IMR-90 (cell line): ENCODE results near the gene ABCA2. TPM values are rescaled to one million over a fixed set of nuclear protein-coding genes. Genes with fewer than 3 reads are reported as not detected.

Experiments
- ATAC-seq: fragments of 200-7000 bp; cut with Tn5 transposase; 2 replicates; pipeline ENCODE4 v1.9.1; 2020; ENCODE audit warnings: low read depth, mild to moderate bottlenecking, moderate library complexity
- BruUV-seq: library from RNA; stranded (reverse); fragments of 400-500 nt; replicated peaks from 2 replicates; lab custom pipeline; 2021; lab: Mats Ljungman, UMichigan
- CTCF ChIA-PET: fragments of 300-600 bp; formaldehyde crosslinking; extraction: SDS; loops from one replicate; lab custom pipeline; 2021; ENCODE audit warnings: antibody characterized with exemption; lab: Yijun Ruan, JAX
- POLR2A ChIA-PET: fragments of 300-600 bp; sonication (Branson Sonifier 250); formaldehyde crosslinking; loops from one replicate; lab custom pipeline; 2022; ENCODE audit warnings: antibody characterized with exemption; ENCODE audit not compliant: unreplicated experiment; lab: Charles Lee
- DNase-seq: peaks from one replicate; pipeline ENCODE4 v3.0.0; 2013
- H2AFZ ChIP-seq: replicated peaks from 2 replicates; pipeline ENCODE3; 2013; ENCODE audit warnings: low read length, mild to moderate bottlenecking; ENCODE audit not compliant: poor library complexity
- H2AK5ac ChIP-seq: 2 replicates; pipeline ENCODE4 v1.6.1; 2013; ENCODE audit warnings: low read depth, low read length, inconsistent platforms
- H2AK9ac ChIP-seq: replicated peaks from 2 replicates; pipeline ENCODE3; 2013; ENCODE audit warnings: mild to moderate bottlenecking, low read depth, low read length, moderate library complexity; ENCODE audit not compliant: poor library complexity
- H2BK120ac ChIP-seq: 2 replicates; pipeline ENCODE4 v1.6.1; 2013; ENCODE audit warnings: low read depth, low read length, inconsistent platforms
- H2BK15ac ChIP-seq: 3 replicates; pipeline ENCODE4 v1.6.1; 2013; ENCODE audit warnings: low read depth, low read length, inconsistent platforms
- H2BK20ac ChIP-seq: 2 replicates; pipeline ENCODE4 v1.6.1; 2013; ENCODE audit warnings: low read depth, mild to moderate bottlenecking, inconsistent platforms, low read length, moderate library complexity
- H2BK5ac ChIP-seq: 2 replicates; pipeline ENCODE4 v1.6.1; 2013; ENCODE audit warnings: mild to moderate bottlenecking, low read depth, low read length, inconsistent platforms; ENCODE audit not compliant: poor library complexity, severe bottlenecking
- H3K14ac ChIP-seq: replicated peaks from 2 replicates; pipeline ENCODE4 v1.6.1; 2013; ENCODE audit warnings: low read depth, low read length, inconsistent platforms
- H3K18ac ChIP-seq: 2 replicates; pipeline ENCODE4 v1.6.1; 2013; ENCODE audit warnings: low read depth, low read length, control low read depth
- H3K23ac ChIP-seq: 2 replicates; pipeline ENCODE4 v1.6.1; 2013; ENCODE audit warnings: low read depth, low read length, inconsistent platforms
- H3K27ac ChIP-seq: 2 replicates; pipeline ENCODE4 v1.5.1; 2013; ENCODE audit warnings: mild to moderate bottlenecking, control low read depth, low read length; ENCODE audit not compliant: insufficient read depth
- H3K27me3 ChIP-seq: 2 replicates; pipeline ENCODE4 v1.6.1; 2013; ENCODE audit warnings: low read length; ENCODE audit not compliant: control insufficient read depth, insufficient read depth
- H3K36me3 ChIP-seq: 2 replicates; pipeline ENCODE4 v1.6.1; 2013; ENCODE audit warnings: low read length, mixed read lengths; ENCODE audit not compliant: control insufficient read depth, insufficient read depth
- H3K4ac ChIP-seq: 2 replicates; pipeline ENCODE4 v1.6.1; 2013; ENCODE audit warnings: low read depth, low read length, inconsistent platforms
- H3K4me1 ChIP-seq: 2 replicates; pipeline ENCODE4 v1.6.1; 2013; ENCODE audit warnings: low read length, mixed read lengths; ENCODE audit not compliant: control insufficient read depth, insufficient read depth
- H3K4me2 ChIP-seq: 2 replicates; pipeline ENCODE4 v1.6.1; 2013; ENCODE audit warnings: low read depth, mild to moderate bottlenecking, control low read depth, low read length, moderate library complexity
- H3K4me3 ChIP-seq: 2 replicates; pipeline ENCODE4 v1.5.1; 2013; ENCODE audit warnings: low read depth, mild to moderate bottlenecking, control low read depth, low read length, moderate library complexity; ENCODE audit not compliant: insufficient read depth
- H3K56ac ChIP-seq: 2 replicates; pipeline ENCODE4 v1.6.1; 2013; ENCODE audit warnings: low read length, inconsistent platforms; ENCODE audit not compliant: insufficient read depth; ENCODE audit errors: extremely low read depth
- H3K79me1 ChIP-seq, 2 experiments: 2 replicates each; pipeline ENCODE4 v1.6.1; 2013; ENCODE audit warnings: low read length in 2 of 2, inconsistent platforms in 1 of 2, low read depth in 1 of 2
- H3K9ac ChIP-seq: 2 replicates; pipeline ENCODE4 v1.6.1; 2013; ENCODE audit warnings: low read depth, low read length, control low read depth
- H3K9me1 ChIP-seq: 2 replicates; pipeline ENCODE4 v1.6.1; 2013; ENCODE audit warnings: low read length, inconsistent platforms; ENCODE audit not compliant: insufficient read depth
- H3K9me3 ChIP-seq: 2 replicates; pipeline ENCODE4 v1.6.1; 2013; ENCODE audit warnings: low read length; ENCODE audit not compliant: control insufficient read depth, insufficient read depth
- H4K20me1 ChIP-seq: 2 replicates; pipeline ENCODE4 v1.6.1; 2013; ENCODE audit warnings: low read length, inconsistent platforms; ENCODE audit not compliant: insufficient read depth
- H4K5ac ChIP-seq: 2 replicates; pipeline ENCODE4 v1.6.1; 2013; ENCODE audit warnings: mild to moderate bottlenecking, low read depth, low read length, control low read depth
- H4K8ac ChIP-seq, 2 experiments: 2 replicates each; pipeline ENCODE4 v1.6.1; 2013; ENCODE audit warnings: low read depth in 2 of 2, low read length in 2 of 2, control low read depth in 1 of 2, inconsistent platforms in 1 of 2
- H4K91ac ChIP-seq: 2 replicates; pipeline ENCODE4 v1.6.1; 2013; ENCODE audit warnings: low read depth, low read length, inconsistent platforms; ENCODE audit not compliant: insufficient read depth
- BHLHE40 ChIP-seq: fragments of 150-350 bp; IDR thresholded peaks from 2 replicates; pipeline ENCODE4 v1.6.1; 2016; ENCODE audit warnings: mild to moderate bottlenecking, low read depth, low read length
- CEBPB ChIP-seq: IDR thresholded peaks from 2 replicates; pipeline ENCODE4 v1.6.1; 2012; ENCODE audit warnings: low read depth, low read length, improper control_type of control experiment
- CHD1 ChIP-seq: IDR thresholded peaks from 2 replicates; pipeline ENCODE4 v1.6.1; 2012; ENCODE audit warnings: low read depth, low read length, improper control_type of control experiment
- CTCF ChIP-seq: conservative IDR thresholded peaks from 2 replicates; pipeline ENCODE4 v1.5.1; 2012; ENCODE audit warnings: mild to moderate bottlenecking, low read depth, low read length, improper control_type of control experiment
- ELK1 ChIP-seq: fragments of 150-350 bp; IDR thresholded peaks from 2 replicates; pipeline ENCODE4 v1.6.1; 2016; ENCODE audit warnings: low read depth, mild to moderate bottlenecking, low read length, moderate library complexity, borderline replicate concordance
- FOS ChIP-seq: fragments of 150-350 bp; IDR thresholded peaks from 2 replicates; pipeline ENCODE4 v1.6.1; 2016; ENCODE audit warnings: low read depth, low read length
- MAZ ChIP-seq: IDR thresholded peaks from 2 replicates; pipeline ENCODE4 v1.6.1; 2012; ENCODE audit warnings: low read depth, mild to moderate bottlenecking, low read length, improper control_type of control experiment, moderate library complexity, borderline replicate concordance
- MXI1 ChIP-seq: IDR thresholded peaks from 2 replicates; pipeline ENCODE4 v1.6.1; 2012; ENCODE audit warnings: low read depth, mild to moderate bottlenecking, low read length, moderate library complexity, borderline replicate concordance
- NFE2L2 ChIP-seq: fragments of 150-350 bp; IDR thresholded peaks from 2 replicates; pipeline ENCODE4 v1.6.1; 2016; ENCODE audit warnings: low read depth, mild to moderate bottlenecking, low read length
- POLR2A ChIP-seq: IDR thresholded peaks from 2 replicates; pipeline ENCODE4 v1.6.1; 2012; ENCODE audit warnings: mild to moderate bottlenecking, low read depth, low read length
- RAD21 ChIP-seq: IDR thresholded peaks from 2 replicates; pipeline ENCODE4 v1.6.1; 2012; ENCODE audit warnings: low read length, improper control_type of control experiment
- RCOR1 ChIP-seq: IDR thresholded peaks from 2 replicates; pipeline ENCODE4 v1.6.1; 2012; ENCODE audit warnings: mild to moderate bottlenecking, low read length, improper control_type of control experiment; ENCODE audit not compliant: insufficient replicate concordance
- RFX5 ChIP-seq: IDR thresholded peaks from 2 replicates; pipeline ENCODE4 v1.8.0; 2012; ENCODE audit warnings: low read depth, mild to moderate bottlenecking, low read length, moderate library complexity
- SMC3 ChIP-seq: fragments of 150-350 bp; IDR thresholded peaks from 2 replicates; pipeline ENCODE4 v1.6.1; 2016; ENCODE audit warnings: low read depth, mild to moderate bottlenecking, antibody characterized with exemption, low read length, moderate library complexity
- WGBS, 2 experiments: methylation state at CpG; one replicate each; pipeline versions ENCODE4 v1.1.5 to v1.1.7; 2013; ENCODE audit warnings: missing lambda C conversion rate in 2 of 2; ENCODE audit not compliant: insufficient read length in 1 of 2; ENCODE audit errors: extremely low coverage in 2 of 2; 5-methylcytosine and 5-hydroxymethylcytosine counted together
- dilution Hi-C: fragments of 300-500 bp; cut with HindIII; formaldehyde crosslinking; loops from one replicate; pipeline ENCODE4 v1.14.3; 2018; ENCODE audit warnings: low sequenced_read_pairs; ENCODE audit not compliant: unreplicated experiment
- in situ Hi-C: fragments of 300-500 bp; cut with MboI; formaldehyde crosslinking; loops from 3 replicates; pipeline ENCODE4 v1.14.3; 2019; ENCODE audit warnings: low sequenced_read_pairs, inconsistent platforms, mixed read lengths
- intact Hi-C: fragments of 100-400 bp; cut with micrococcal nuclease; formaldehyde crosslinking; loops from 2 replicates; pipeline ENCODE4 v1.10.0; 2022
- polyA plus RNA-seq, 3 experiments: library from polyadenylated mRNA; depleted of rRNA; stranded (reverse); fragments of >200 nt; gene quantifications; 2 replicates each; pipeline ENCODE4 v1.2.3, GENCODE V29; 2012; ENCODE audit warnings: low replicate concordance in 1 of 3
- total RNA-seq: library from RNA; depleted of rRNA; stranded (reverse); fragments of >200 nt; gene quantifications from 2 replicates; pipeline ENCODE4 v1.2.3, GENCODE V29; 2012

Gene ABCA2
- total and polyA plus RNA-seq, 2 of the 4 experiments (the other 2 are of a cell fraction), result 3.8 to 46.0 TPM

- no peak overlapping the region for H3K4ac ChIP-seq
- H2AK5ac ChIP-seq, result no peak overlapping the region
- CTCF ChIA-PET, result no interaction called here
- no peak overlapping the region for H4K5ac ChIP-seq
- H3K4me3 ChIP-seq, result no peak overlapping the region
- H4K91ac ChIP-seq, result no peak overlapping the region
- intact Hi-C loops (no loop called here), dilution Hi-C loops (no loop called here), in situ Hi-C loops (no loop called here)
- H3K27ac ChIP-seq, result no peak overlapping the region
- no peak overlapping the region for H2AK9ac ChIP-seq
- no peak overlapping the region for H3K9ac ChIP-seq
- H2AFZ ChIP-seq, result peak overlapping the region; percentile 21
- no TSS peak for BruUV-seq
- 89% methylated on average over 10 of the region's 36 CpGs; no CpG with 5 or more reads in 1 of the 2 experiments for WGBS, 2 experiments
- no peak for TF ChIP-seq FOS
- no peak for TF ChIP-seq RCOR1
- no peak for TF ChIP-seq SMC3
- TF ChIP-seq RFX5, result no peak
- TF ChIP-seq CTCF, result no peak
- TF ChIP-seq NFE2L2, result no peak
- TF ChIP-seq POLR2A, result no peak
- no peak for TF ChIP-seq RAD21
- no peak for TF ChIP-seq MXI1
- no peak for TF ChIP-seq MAZ
- TF ChIP-seq CHD1, result no peak
- no peak for TF ChIP-seq ELK1
- TF ChIP-seq BHLHE40, result no peak
- TF ChIP-seq CEBPB, result no peak
- H3K36me3 ChIP-seq, result peaks cover 30% of the 10 kb centered on the region; the same call in 1 of the 2 replicates
- no peak overlapping the region for H4K8ac ChIP-seq
- H3K27me3 ChIP-seq, result no peaks in the 10 kb centered on the region
- H3K14ac ChIP-seq, result no peak overlapping the region
- H3K79me1 ChIP-seq, result no peaks in the 10 kb centered on the region
- H3K9me1 ChIP-seq, result no peaks in the 10 kb centered on the region
- DNase-seq (no peak), ATAC-seq (no peak)
- POLR2A ChIA-PET, result no interaction called here
- H2BK20ac ChIP-seq, result no peak overlapping the region
- no peak overlapping the region for H3K4me2 ChIP-seq
- no peaks in the 10 kb centered on the region for H3K9me3 ChIP-seq
- H2BK15ac ChIP-seq, result no peak overlapping the region
- no peak overlapping the region for H3K18ac ChIP-seq
- H2BK5ac ChIP-seq, result no peak overlapping the region
- H3K4me1 ChIP-seq, result no peaks in the 10 kb centered on the region
- no peak overlapping the region for H3K23ac ChIP-seq
- H2BK120ac ChIP-seq, result no peak overlapping the region
- H3K56ac ChIP-seq, result no peak overlapping the region
- no peaks in the 10 kb centered on the region; the same call in 1 of the 2 replicates for H4K20me1 ChIP-seq
These were observed 9.1 kb downstream of the ABCA2 start for GRCh38 chr9:137018761-137019559.
